Caki2 (cell line): Measurements from ENCODE around the gene PHF23. TPM values are rescaled to one million over a fixed set of nuclear protein-coding genes. Genes with fewer than 3 reads are reported as not detected.

Experiments
- DNase-seq: peaks from one replicate; pipeline ENCODE4 v3.0.0-alpha.2; 2015; ENCODE audit warnings: low read depth
- in situ Hi-C: cut with HindIII; loops from 2 replicates; pipeline ENCODE4 v1.10.0; 2016; ENCODE audit warnings: low sequenced_read_pairs, low pct_unique_long_range_greater_than_20kb, mixed read lengths
- total RNA-seq: library from RNA; depleted of rRNA; stranded (reverse); fragments of >200 nt; shearing (Covaris generic); gene quantifications from 2 replicates; pipeline ENCODE4 v1.2.3, GENCODE V29; 2014; ENCODE audit warnings: low replicate concordance; rRNA removed

The PHF23 gene
- total RNA-seq = 28.0 and 39.4 TPM in 2 replicates

DNA sequence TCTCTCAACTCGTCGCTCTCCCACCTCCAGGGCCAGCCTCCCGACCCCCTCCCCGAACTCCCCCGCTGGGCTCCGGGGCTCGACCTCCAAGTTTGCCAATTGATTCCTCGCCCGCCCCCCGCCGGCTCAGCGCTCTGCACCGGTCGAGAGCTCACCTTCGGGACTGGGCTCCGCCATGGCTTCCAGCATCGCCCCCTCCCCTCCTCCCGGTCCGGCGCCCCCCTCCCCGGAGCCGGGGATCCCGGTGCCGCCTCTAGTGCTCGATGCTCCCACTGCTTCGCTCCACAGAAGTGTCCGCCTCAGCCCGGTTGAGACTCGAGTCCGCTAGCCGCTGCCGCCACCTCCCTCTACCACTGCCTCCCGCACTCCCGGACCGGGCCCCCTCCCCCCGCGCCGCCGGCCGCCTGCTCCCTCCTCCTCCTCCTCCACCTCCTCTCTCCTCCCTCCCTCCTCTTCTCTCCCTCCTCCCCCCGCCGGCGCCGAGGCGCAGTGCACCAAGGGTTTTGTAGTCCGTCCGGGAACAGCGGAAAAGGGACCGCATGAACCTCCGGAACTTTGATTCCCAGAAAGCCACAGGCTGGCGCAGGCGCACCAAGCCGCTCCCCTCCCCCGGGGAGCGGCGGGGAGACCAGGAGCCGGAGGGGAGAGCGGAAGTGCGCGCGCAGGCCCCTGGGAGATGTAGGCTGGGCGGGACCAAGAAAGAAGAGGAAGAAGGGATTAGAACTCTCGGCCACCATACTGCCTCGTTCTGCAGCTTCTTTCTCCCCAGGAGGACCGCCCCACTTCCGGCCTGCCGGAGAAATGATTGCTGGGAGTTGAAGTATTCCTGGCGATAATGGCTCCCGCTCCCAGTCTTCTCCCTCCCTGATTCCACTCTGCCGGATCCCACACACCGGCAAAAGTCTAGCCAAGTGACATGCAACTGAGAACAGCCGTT lies at the start of gene PHF23:
TSS of gene PHF23 (minus strand) at position 367 of the 937 bp plus-strand sequence. CDS start at position 189, 178 bp downstream.
- in situ Hi-C loops = no loop called here
- DNase-seq = peak; percentile 100

GRCh38 chr17:7285679-7286078 lies 46.4 kb upstream of the PHF23 start:
- in situ Hi-C loops = no loop called here
- no peak for DNase-seq

GRCh38 chr17:7284911-7285310 lies 45.7 kb upstream of the PHF23 start:
- in situ Hi-C loops = no loop called here
- no peak for DNase-seq

DNA sequence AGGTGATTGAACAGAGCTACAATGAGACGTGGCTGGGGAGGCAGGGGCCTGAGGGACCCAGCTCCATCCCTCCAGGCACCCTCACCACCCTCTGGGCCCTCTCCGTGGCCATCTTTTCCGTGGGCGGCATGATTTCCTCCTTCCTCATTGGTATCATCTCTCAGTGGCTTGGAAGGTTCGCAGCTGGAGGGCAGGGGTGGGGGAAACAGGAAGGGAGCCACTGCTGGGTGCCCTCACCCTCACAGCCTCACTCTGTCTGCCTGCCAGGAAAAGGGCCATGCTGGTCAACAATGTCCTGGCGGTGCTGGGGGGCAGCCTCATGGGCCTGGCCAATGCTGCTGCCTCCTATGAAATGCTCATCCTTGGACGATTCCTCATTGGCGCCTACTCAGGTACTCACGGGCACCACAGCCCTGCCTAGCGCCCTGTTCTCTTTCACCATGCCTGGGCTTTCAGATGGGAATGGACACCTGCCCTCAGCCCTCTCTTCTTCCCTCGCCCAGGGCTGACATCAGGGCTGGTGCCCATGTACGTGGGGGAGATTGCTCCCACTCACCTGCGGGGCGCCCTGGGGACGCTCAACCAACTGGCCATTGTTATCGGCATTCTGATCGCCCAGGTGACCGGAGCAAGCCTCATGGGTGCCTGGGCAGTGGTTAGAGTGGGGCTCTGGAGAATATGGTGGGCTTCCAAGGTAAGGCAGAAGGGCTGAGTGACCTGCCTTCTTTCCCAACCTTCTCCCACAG lies 44.4 kb upstream of the PHF23 start:
- no peak for DNase-seq
- in situ Hi-C loops = no loop called here

DNA sequence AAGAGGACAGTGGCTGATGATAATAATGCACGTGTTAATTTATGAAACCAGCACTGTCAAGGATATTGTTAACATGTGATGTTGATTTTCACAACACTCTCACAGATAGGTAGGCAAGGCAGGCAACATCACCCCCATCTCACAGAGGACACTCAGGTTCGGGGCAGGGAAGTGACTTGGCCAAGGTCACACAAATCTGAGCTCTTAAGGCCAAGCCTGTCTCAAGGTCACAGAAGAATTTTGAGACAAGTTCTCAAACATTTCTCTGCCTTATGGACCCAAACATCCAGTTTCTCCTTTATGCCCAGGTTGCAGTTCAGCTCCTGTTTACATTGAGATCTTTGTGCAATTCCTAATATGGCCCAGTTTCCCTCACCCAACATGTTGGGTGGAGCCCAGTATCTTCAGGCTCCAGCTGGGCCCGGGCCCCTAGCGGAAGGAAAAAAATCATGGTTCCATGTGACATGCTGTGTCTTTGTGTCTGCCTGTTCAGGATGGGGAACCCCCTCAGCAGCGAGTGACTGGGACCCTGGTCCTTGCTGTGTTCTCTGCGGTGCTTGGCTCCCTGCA lies 43.6 kb upstream of the PHF23 start:
- no peak for DNase-seq
- in situ Hi-C loops = no loop called here

DNA sequence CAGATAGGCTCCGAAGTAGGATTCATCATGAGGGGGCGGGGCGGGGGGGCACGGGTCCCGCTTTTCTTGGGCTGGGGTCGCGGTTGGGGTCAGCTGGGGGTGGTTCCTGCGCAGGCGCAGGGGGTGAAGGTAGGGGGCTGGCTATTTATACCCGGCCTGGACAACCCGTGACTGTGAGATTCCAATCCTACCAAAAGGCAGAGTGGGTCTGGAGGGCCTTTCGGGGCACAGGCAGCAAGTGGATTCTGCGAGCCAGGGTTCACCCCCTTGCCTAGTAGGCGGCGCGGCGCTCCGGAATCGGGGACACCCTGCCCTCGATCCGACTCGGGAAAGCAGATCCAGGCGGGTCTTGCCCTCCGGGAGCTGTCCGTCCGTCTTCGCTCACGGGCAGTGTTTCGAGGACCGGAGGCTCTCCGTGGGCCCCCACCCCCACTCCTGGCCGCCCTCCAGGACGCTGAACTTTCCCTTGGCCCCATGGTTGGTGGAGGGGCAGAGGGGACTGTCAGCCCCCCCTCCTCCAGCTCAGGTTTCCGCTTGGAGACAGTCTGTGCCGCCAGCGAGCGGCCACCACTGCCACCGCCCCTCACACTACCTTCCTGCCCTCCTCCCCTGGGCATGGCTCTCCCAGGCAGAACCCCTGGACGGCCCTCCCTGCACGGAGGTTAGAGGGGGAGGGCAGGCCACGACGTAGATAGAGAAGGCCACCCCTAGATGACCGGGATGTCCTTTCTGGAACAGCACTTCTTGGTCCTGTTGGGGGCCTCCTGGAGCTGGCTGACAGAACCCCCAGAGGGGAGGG lies 42.9 kb upstream of the PHF23 start:
- DNase-seq = no peak
- in situ Hi-C loops = no loop called here

- peak; percentile 95 for DNase-seq
- in situ Hi-C loops = no loop called here
Observed at GRCh38 chr17:7281074-7281952, 42.1 kb upstream of the PHF23 start, which contains the start of gene SLC2A4. TSS of gene SLC2A4 (plus strand) at chr17:7281718. CDS start at chr17:7281935, 217 bp downstream.

DNA sequence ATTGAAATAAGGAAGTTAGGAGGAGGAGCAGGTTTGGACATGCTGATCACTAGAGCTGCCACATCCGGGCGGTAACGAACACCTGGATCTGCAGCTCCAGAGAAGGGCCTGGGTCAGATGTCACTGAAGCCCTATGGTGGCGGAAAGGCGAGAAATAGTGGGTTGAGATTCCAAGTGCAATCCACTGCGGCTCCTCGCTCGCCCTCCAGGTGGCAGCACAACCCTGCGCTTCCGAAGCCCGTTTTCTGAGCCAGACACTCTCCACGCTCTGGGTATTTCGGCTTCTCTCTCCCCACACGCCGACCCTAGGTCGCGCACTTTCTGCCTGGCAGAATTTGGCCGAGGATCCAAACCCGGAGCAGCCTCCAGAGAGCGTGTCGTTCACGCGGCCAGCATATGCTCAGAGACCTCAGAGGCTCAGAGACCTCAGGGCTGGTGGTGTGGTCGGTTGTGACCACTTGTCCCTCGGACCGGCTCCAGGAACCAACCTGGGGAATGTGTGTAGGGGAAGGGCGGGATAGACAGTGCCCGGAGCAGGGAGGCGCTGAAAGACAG lies 41.3 kb upstream of the PHF23 start:
- DNase-seq = peak; percentile 73
- in situ Hi-C loops = no loop called here

DNA sequence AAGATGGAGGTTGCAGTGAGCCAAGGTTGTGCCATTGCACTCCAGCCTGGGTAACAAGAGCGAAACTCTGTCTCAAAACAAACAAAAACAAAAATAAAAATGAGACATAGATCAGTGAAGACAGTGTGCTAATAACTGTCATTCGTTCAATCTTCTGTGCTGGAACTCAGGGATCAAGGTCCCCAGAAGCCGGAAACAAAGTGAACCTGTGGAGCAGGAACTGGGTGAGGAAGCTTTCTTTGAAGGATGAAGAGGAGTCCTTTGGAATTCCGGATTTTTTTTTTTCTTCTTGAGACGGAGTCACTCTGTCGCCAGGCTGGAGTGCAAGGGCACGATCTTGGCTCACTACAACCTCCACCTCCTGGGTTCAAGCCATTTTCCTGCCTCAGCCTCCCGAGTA lies 40.2 kb upstream of the PHF23 start:
- in situ Hi-C loops = no loop called here
- no peak for DNase-seq

- in situ Hi-C loops = no loop called here
- no peak for DNase-seq
Observed at GRCh38 chr17:7266784-7267183, 27.5 kb upstream of the PHF23 start.

- in situ Hi-C loops = no loop called here
- DNase-seq = no peak
Observed at GRCh38 chr17:7263801-7264078, 24.5 kb upstream of the PHF23 start.

DNA sequence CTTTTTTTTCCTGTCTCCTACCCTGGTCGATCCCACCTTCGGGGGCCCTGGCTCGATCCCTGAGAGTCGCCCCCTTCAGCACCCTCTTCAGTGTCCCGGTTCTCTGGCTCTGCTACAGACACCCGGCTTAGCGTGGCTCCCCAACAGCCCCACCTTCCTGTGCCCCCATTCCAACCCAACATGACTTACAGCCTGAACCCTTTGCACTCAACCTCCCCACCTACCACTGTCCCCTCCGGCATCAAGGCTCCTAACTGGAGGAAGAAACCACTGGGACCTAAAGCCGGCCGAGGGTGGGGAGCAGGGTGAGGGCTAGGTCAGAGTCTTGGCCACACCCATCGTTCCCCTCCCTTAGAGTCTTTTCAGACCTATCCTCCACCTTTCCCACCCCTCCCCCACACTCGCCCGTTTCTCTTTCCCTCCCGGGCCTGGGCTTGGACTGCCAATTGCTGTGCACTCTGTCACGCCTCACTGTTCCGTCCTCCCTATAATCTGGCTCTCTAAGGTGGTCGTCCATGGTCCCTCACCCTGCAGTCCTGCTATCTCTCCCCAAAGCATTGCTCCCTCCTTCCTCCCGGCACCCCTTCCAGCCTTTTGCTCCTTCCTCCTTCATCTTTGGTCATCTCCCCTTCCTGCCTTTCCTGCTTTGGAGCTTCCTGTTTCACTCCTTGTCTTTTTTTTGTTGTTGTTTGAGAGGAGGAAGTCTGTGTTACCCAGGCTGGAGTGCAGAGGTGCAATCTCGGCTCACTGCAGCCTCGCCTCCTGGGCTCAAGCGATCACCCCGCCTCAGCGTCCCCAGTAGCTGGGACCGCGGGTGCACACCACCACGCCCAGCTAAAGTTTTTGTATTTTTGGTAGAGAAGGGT lies 23.9 kb upstream of the PHF23 start:
- in situ Hi-C loops = no loop called here
- no peak for DNase-seq

- DNase-seq = no peak
- in situ Hi-C loops = no loop called here
Observed at GRCh38 chr17:7262192-7262934, 23.1 kb upstream of the PHF23 start, which contains the start of gene CLDN7. TSS of gene CLDN7 (minus strand) at chr17:7262478. CDS start at chr17:7262043, 435 bp downstream.

- in situ Hi-C loops = no loop called here
- no peak for DNase-seq
Observed at GRCh38 chr17:7261379-7262191, 22.3 kb upstream of the PHF23 start.
